B cell (primary cell): ENCODE data around the gene NANOS2. TPM values are rescaled to one million over a fixed set of nuclear protein-coding genes. Genes with fewer than 3 reads are reported as not detected.

Experiments used
- ATAC-seq: fragments of 200-7000 bp; cut with Tn5 transposase; one replicate; pipeline ENCODE4 v1.10.0; 2021; ENCODE audit warnings: low read depth, mild to moderate bottlenecking, moderate number of reproducible peaks, moderate library complexity
- CTCF ChIA-PET: fragments of 350-600 bp; sonication (Branson Sonifier 250); formaldehyde crosslinking; loops from one replicate; lab custom pipeline; 2021; ENCODE audit warnings: antibody characterized with exemption, inconsistent platforms; lab: Charles Lee
- POLR2A ChIA-PET: fragments of 350-600 bp; sonication (Branson Sonifier 250); formaldehyde crosslinking; loops from one replicate; lab custom pipeline; 2021; ENCODE audit warnings: antibody characterized with exemption; lab: Charles Lee
- DNase-seq: peaks from one replicate; pipeline ENCODE4 v3.0.0; 2013
- H2AFZ ChIP-seq: 2 replicates; pipeline ENCODE4 v1.6.1; 2012; ENCODE audit warnings: mild to moderate bottlenecking, low read depth, low read length; ENCODE audit not compliant: insufficient read depth, poor library complexity, severe bottlenecking
- H3K27ac ChIP-seq, 2 donors: 1 replicate in 1 of 2; 2 replicates in 1 of 2; pipeline ENCODE4 v1.5.1; 2012 to 2013; ENCODE audit warnings: low read length in 2 of 2, mild to moderate bottlenecking in 2 of 2, moderate library complexity in 1 of 2
- H3K27me3 ChIP-seq, 4 experiments: fragments of 200-600 bp in 1 of 4; sonication (generic) in 1 of 4; replicated peaks in 1 of 4; 1 replicate in 2 of 4; 2 replicates in 2 of 4; pipeline versions ENCODE4 v1.6.1 to v1.7.0; 2013 to 2016; ENCODE audit warnings: low read length in 3 of 4, mild to moderate bottlenecking in 2 of 4, mixed read lengths in 1 of 4, moderate library complexity in 1 of 4; ENCODE audit not compliant: insufficient read depth in 4 of 4, control insufficient read depth in 3 of 4; ENCODE audit errors: control extremely low read depth in 1 of 4
- H3K36me3 ChIP-seq, 2 experiments: replicated peaks in 1 of 2; 1 replicate in 1 of 2; 2 replicates in 1 of 2; pipeline versions ENCODE4 v1.6.1 to v1.7.1; 2013; ENCODE audit warnings: low read length in 1 of 2; ENCODE audit not compliant: insufficient read depth in 2 of 2, control insufficient read depth in 1 of 2; ENCODE audit errors: control extremely low read depth in 1 of 2, extremely low read depth in 1 of 2
- H3K4me1 ChIP-seq, 2 donors: fragments of 200-600 bp in 1 of 2; sonication (generic) in 1 of 2; 1 replicate in 1 of 2; 2 replicates in 1 of 2; pipeline versions ENCODE4 v1.5.1 to v1.6.1; 2013 to 2017; ENCODE audit warnings: low read length in 2 of 2; ENCODE audit not compliant: control insufficient read depth in 2 of 2, insufficient read depth in 2 of 2
- H3K4me2 ChIP-seq: replicated peaks from 2 replicates; pipeline ENCODE3; 2012; ENCODE audit warnings: mild to moderate bottlenecking, low read depth, low read length; ENCODE audit not compliant: poor library complexity, severe bottlenecking
- H3K4me3 ChIP-seq, 5 experiments: fragments of 200-600 bp in 1 of 5; sonication (generic) in 1 of 5; 1 replicate in 3 of 5; 2 replicates in 2 of 5; pipeline versions ENCODE4 v1.5.1 to v1.7.0; 2011 to 2016; ENCODE audit warnings: low read length in 4 of 5, mild to moderate bottlenecking in 4 of 5, low read depth in 2 of 5, control low read depth in 1 of 5, moderate library complexity in 1 of 5; ENCODE audit not compliant: insufficient read depth in 1 of 5; ENCODE audit errors: control extremely low read depth in 1 of 5, extremely low read depth in 1 of 5
- H3K79me2 ChIP-seq: fragments of 200-600 bp; sonication (generic); one replicate; pipeline ENCODE4 v1.6.0; 2016; ENCODE audit warnings: low read length; ENCODE audit not compliant: control insufficient read depth, insufficient read depth
- H3K9ac ChIP-seq: fragments of 200-600 bp; sonication (generic); 2 replicates; pipeline ENCODE4 v1.6.1; 2017; ENCODE audit warnings: mild to moderate bottlenecking, low read length, moderate library complexity
- H3K9me3 ChIP-seq, 3 donors: one replicate each; pipeline versions ENCODE4 v1.6.1 to v1.7.1; 2013; ENCODE audit warnings: low read length in 2 of 3; ENCODE audit not compliant: control insufficient read depth in 2 of 3, insufficient read depth in 1 of 3; ENCODE audit errors: control extremely low read depth in 1 of 3
- H4K20me1 ChIP-seq: 2 replicates; pipeline ENCODE4 v1.6.0; 2012; ENCODE audit warnings: mild to moderate bottlenecking, low read length; ENCODE audit not compliant: insufficient read depth, control insufficient read depth, poor library complexity, severe bottlenecking
- H3K27ac Mint-ChIP-seq: one replicate; pipeline ENCODE4 v1.8.0; 2021; ENCODE audit warnings: mixed read lengths
- H3K27me3 Mint-ChIP-seq: one replicate; pipeline ENCODE4 v1.8.0; 2021; ENCODE audit warnings: mixed read lengths
- H3K4me1 Mint-ChIP-seq: one replicate; pipeline ENCODE4 v1.8.0; 2021; ENCODE audit warnings: mixed read lengths
- H3K4me3 Mint-ChIP-seq: one replicate; pipeline ENCODE4 v1.8.0; 2021; ENCODE audit warnings: mixed read lengths
- H3K9me3 Mint-ChIP-seq: one replicate; pipeline ENCODE4 v1.8.0; 2022; ENCODE audit warnings: mixed read lengths; ENCODE audit not compliant: insufficient read depth
- EZH2 ChIP-seq: IDR thresholded peaks from 2 replicates; pipeline ENCODE4 v1.6.1; 2012; ENCODE audit warnings: borderline replicate concordance, low read depth, mild to moderate bottlenecking, moderate library complexity, low read length; ENCODE audit not compliant: insufficient read depth, poor library complexity, severe bottlenecking
- WGBS: methylation state at CpG from one replicate; pipeline ENCODE4 v1.1.5; 2013; ENCODE audit warnings: missing lambda C conversion rate; ENCODE audit not compliant: insufficient coverage; 5-methylcytosine and 5-hydroxymethylcytosine counted together
- intact Hi-C: fragments of 100-400 bp; cut with micrococcal nuclease; formaldehyde crosslinking; loops from one replicate; pipeline ENCODE4 v1.10.0; 2022
- polyA plus RNA-seq: library from polyadenylated mRNA; depleted of rRNA; stranded (reverse); fragments of >200 nt; gene quantifications from 2 replicates; pipeline ENCODE4 v1.2.3, GENCODE V29; 2012
- total RNA-seq, 2 donors: library from RNA; stranded (reverse); fragments of 120-200 nt in 1 of 2; gene quantifications; 1 replicate in 1 of 2; 2 replicates in 1 of 2; pipeline versions ENCODE4 v1.2.3 to v1.2.4, GENCODE V29; 2013 to 2022
- TF ChIP-seq, protein P1 (sequence below): fragments of 200-600 bp; IDR thresholded peaks from one replicate; pipeline ENCODE4 v1.8.0; 2022; ENCODE audit warnings: antibody characterized with exemption, mild to moderate bottlenecking

The NANOS2 gene
- total and polyA plus RNA-seq, 2 donors (not counting 1 experiment from before 2014, with no cell fraction given), result not detected

DNA sequence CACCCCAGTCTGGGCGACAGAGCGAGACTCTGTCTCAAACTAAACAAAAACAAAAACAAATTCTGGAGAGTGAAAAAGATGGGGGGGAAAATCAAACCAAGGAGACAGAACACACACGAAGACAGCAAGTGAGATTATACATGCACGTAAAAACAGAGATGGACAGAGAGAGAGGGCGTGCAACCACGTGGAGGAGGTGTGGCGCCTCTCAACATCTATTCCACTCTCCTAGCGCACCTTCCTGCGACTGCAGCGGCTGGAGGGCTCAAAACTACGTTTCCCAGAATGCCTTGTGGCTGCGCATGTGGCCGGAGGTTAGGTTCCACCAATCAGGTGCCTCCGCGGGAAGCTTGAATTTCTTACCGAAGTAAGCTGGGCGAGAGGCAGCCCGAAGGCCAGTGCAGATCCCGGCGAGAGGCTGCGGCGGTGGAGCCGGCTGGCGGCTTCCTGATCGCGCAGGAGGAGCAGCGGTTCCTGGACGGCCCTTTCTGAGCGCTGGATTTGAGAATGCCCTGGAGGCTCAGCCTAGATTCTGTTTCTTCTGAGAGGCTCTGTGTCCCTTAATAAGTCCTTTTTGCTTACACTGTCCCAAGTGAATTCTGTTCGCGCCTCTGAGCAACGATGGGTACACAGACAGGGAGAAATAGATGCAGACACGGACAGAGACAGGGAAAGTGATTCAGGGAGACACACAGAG lies 13.1 kb upstream of the NANOS2 start:
- POLR2A ChIA-PET, result no interaction called here
- peak overlapping the region; percentile 57 for H2AFZ ChIP-seq

More for the DNA sequence above, 13.1 kb upstream of the NANOS2 start:
- no peaks in the 10 kb centered on the region for H3K36me3 ChIP-seq
- no peak overlapping the region for H3K4me3 ChIP-seq
- ATAC-seq, result peak; percentile 99
- DNase-seq, result peak; percentile 93
- peaks cover 0 to 5% (median 0%) of the 10 kb centered on the region in 3 donors for H3K9me3 ChIP-seq
- TF ChIP-seq, protein P1, sequence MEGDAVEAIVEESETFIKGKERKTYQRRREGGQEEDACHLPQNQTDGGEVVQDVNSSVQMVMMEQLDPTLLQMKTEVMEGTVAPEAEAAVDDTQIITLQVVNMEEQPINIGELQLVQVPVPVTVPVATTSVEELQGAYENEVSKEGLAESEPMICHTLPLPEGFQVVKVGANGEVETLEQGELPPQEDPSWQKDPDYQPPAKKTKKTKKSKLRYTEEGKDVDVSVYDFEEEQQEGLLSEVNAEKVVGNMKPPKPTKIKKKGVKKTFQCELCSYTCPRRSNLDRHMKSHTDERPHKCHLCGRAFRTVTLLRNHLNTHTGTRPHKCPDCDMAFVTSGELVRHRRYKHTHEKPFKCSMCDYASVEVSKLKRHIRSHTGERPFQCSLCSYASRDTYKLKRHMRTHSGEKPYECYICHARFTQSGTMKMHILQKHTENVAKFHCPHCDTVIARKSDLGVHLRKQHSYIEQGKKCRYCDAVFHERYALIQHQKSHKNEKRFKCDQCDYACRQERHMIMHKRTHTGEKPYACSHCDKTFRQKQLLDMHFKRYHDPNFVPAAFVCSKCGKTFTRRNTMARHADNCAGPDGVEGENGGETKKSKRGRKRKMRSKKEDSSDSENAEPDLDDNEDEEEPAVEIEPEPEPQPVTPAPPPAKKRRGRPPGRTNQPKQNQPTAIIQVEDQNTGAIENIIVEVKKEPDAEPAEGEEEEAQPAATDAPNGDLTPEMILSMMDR, result no peak
- no peak for TF ChIP-seq EZH2
- no peaks in the 10 kb centered on the region for H3K9me3 Mint-ChIP-seq
- H3K27me3 ChIP-seq, result peaks cover 0 to 8% (median 1%) of the 10 kb centered on the region in 4 experiments
- H4K20me1 ChIP-seq, result no peaks in the 10 kb centered on the region
- intact Hi-C loops, result loop anchor here (1.0 to 2.0 kb wide), 5 partner anchors 25 to 89 kb away; partner anchors contain the start of genes CCDC61, IRF2BP1, MYPOP and SYMPK
- 4% methylated on average over 28 of the region's 33 CpGs for WGBS
- H3K4me1 ChIP-seq, result peaks cover 7 to 8% of the 10 kb centered on the region in 2 donors
- CTCF ChIA-PET, result interaction anchor here (1.1 kb wide), 1 partner anchor 41 kb away, joined by 3 read pairs; the partner anchor contains the start of gene IRF2BP1
- peaks cover 8% of the 10 kb centered on the region for H3K4me1 Mint-ChIP-seq
- H3K79me2 ChIP-seq, result no peaks in the 10 kb centered on the region
- no peak overlapping the region for H3K27ac ChIP-seq
- peak overlapping the region; percentile 59 for H3K4me2 ChIP-seq
- no peak overlapping the region for H3K9ac ChIP-seq
- H3K27me3 Mint-ChIP-seq, result peaks cover 11% of the 10 kb centered on the region
- no peak overlapping the region for H3K27ac Mint-ChIP-seq
- peak overlapping the region; percentile 32 for H3K4me3 Mint-ChIP-seq
